IPS-NIHi7 (cell line): ENCODE data around the gene C5orf22.
"Not testable (repeated sequence)": the region's sequence is repeated elsewhere in the genome, so short reads cannot be mapped to it uniquely, and the experiment has no call there.

Experiments
- DNase-seq: peaks from one replicate; pipeline ENCODE4 v3.0.0; 2012; ENCODE audit warnings: mixed read lengths; ENCODE audit errors: extremely low spot score

C5orf22 gene

DNA sequence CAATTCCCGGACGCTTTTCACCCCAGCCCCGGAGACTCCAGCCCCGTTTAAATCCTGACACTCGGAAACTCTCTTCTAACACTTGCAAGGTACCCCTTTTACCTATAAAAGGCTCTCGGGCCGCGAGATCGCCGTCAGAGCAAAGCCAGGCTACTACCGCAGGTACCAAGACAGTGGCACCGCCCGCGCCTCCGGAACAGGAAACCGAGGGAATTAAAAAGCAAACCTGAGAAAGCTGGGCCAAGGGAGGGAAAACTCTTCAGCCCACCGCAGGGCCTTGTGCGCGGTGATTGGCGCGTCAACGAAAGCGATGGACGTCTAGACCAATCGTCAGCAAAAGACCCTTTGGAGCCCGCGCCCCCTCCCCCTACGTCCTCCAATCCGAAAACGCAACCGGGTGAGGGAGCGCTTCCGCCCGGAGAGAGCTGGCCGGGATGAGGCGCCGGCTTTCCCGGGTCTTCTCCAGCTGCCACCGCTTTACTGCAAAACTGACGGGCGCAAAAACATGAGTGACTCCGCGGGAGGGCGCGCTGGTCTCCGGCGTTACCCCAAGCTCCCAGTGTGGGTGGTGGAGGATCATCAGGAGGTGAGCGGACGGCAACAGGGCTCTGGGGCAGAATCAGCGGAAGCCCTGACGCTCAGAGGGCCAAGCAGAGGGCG is at the start of gene C5orf22, which contains the start of gene DROSHA:
Gene C5orf22, plus strand, starts transcription at position 414 of the 660 bp plus-strand sequence. Its CDS starts 92 bp downstream, at position 506.
Gene DROSHA, minus strand, starts transcription at position 206 of the 660 bp plus-strand sequence. CDS start 3,034 bp downstream, outside the sequence.
- peak; percentile 99 for DNase-seq

DNA sequence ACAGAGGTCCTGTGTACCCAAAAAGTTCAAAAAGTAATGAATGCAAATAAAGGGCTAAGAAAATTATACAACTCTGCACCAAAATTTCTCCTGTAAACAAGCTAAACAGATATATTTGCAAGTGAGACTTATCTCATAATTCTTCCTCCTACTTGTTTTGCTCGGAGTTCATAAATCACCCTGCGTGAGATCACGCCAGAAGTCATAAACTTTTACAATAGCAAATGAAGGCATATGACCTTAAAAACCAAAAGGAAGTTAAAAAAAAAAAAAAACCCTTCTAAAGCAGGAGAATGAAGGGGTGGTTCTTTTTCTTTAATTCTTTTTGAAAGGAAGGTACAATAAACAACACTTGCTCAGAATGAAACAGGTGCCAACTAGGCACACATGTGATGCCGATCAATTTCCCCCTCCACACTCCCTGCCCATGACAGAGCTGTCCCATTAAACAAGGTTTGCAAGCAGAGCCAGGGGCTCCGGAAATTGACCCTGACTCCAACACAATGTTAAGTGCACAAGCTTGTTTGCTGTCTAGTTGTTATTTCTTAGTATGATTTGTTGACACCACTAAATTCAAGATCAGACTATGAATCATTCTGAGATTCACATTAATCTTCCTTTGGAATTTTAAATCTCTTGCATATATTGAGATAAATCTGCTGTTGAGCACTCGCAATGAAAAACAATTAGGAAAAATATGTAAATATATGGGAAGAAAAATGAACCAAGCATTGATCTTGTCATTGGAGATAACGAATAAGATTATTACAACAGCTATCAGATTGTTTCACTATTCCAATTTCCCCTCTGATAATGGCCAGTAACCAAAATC is 46.5 kb upstream of the C5orf22 start:
- no peak for DNase-seq

DNA sequence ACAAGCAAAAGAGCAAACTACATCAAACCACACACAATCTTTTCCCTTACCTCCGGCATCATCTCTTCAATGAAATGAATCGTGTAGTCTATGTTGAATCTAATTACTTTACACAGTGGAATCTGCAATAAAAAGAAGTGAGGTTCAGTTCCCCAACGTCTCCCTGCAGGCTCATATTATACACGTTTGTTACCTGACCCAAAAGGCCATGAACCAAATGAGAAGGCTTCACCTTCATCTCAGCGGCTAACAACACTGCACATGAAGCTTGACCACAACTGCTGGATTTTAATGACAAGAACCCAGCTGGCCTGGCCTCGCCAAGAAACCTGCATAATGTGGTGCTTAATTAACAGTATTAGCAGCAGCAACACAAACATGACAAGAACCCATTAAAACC is 45.7 kb upstream of the C5orf22 start:
- DNase-seq: no peak

DNA sequence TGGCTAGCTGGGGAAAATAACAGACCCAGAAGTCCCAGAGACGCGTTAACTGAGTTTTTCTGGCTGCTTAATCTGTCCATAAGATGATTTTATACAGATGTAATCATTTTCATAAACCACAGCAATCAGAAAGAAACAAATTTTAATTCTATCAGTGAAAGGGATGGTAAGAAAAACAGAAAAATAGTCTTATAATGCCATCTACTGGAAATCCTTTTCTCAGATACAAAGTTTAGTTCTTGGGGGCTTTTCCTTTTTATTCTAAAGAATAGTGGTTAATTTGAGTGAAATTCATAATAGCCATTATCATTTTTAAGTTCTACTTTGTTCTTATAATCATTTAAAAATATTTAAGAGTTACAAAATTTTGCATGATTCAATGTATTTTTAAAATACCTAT is 44.6 kb upstream of the C5orf22 start:
- DNase-seq: no peak

DNA sequence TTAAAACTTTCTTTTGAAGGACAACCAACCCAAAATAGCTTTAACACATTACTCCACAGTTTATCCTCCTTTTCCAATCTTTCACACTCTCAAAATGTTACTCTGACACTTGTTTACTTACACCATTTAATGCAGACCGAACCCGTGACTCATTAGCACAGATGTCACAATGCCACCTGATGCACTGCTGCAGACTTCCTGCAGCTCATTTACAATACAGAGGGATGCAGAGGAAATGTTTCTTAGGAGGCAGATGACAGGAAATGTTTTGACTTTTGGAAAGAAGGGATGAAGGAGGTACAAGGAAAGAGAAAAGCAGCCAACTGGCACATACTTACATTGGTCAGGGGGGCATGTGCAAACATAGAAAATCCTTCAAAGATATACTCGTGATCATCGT is 39.2 kb upstream of the C5orf22 start:
- peak; percentile 35 for DNase-seq

DNA sequence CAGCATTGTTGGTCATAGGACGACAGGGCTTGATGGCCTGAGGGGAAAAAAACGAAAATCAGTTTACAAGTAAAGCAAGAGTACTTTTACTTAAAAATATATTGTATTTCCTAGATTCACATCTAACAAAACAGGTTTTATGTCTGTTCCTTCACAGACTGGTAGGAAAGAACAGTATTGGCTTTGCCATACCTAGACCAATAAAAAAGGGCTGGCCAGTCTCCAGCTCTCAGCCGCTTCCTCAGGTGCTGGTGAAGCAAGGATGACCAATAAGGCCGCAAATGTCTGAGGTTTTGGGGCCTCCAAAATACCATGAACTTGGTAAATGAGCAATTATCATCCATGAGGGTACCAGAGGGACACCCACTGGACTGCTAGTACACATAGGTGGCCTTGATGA is 36.8 kb upstream of the C5orf22 start:
- no peak for DNase-seq

DNA sequence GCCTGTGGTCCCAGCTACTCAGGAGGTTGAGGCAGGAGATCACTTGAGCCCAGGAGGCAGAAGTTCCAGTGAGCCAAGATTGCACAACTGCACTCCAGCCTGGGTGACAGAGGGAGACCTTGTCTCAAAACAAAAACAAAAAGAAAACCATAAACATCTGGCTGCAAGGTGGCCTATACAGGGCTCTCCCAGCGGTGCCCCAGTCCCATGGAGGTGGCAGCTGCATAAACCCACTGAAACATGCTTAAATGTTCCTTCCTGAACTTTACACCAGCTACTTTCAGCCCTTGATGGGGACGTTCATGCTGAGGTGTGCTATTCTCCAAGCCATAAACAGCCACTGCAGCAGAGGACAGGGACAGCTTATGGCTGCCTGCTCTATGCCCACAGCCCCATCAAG is 35.8 kb upstream of the C5orf22 start:
- no peak for DNase-seq

DNA sequence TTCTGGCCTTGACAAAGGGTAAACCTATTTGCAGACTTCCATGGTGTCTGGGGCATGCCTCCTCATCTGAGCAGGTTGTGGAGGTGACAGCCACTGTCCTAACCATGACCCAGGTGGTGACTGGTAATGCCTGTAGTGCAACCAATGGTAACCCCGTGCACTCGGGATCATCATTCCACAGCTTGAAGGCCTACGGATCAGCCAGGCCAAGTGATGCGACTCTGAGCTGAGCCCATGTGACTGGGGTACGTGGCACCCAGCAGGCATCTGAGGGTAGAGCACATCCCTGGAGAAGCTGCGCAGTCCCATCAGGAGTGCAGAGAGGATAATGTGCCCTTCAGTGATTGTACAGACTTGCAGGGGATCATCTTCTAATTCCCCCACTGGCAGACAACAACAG is 35.2 kb upstream of the C5orf22 start:
- no peak for DNase-seq

DNA sequence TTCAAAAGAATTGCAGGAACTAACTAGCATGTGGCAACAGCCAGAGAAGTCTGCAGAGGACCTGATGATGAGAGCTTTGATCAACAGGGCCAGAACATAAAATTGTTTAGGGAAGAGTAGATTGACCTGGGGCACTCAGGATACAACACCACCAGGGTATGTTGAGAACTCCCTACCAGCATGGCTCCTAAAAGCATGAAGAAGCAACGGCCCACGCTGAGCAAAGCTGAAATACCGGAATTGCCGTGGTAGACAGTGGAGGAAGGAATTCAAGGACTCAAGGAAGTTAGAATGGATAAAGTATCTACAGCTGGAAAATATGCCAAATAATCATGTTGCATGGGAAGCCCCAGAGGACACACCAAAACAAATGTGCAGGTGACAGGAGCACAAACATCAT is 31.8 kb upstream of the C5orf22 start:
- DNase-seq: no peak

DNA sequence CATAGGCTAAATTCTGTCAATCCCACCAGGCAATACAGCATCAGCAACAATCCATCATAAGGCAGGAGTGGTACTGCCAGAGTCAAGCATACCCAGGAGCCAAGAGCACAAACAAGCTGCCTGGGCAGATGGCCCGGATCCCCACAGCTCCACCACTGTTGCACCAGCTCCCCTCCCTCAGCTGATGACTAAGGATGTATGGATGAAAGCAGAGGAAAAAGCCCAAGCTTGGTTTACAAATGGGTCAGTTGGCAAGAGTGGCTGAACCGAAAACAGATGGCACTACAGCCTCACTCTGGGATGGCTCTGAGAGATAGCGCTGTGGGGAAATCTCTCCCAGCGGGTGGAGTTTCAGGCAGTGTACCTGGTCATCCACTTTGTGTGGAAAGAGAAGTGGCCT is 29.6 kb upstream of the C5orf22 start:
- no peak for DNase-seq

DNA sequence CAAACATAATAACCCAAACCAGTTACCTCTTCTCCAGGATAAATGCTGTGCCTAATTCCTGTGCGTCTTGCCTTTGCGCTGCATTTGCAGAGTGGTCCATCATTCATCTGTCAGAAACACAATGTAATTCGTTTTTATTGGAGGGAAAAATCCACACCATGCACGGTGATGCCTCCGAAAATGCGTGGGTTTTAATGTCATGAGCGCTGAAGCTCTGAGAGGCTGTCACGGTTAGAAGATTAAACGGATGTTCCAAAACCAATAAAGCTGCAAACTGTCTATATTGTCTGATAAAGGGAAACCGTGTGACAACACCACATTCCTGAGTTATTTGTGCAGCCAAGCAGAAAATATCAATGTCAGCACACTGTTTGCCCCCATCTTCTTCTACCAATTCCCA is 27.6 kb upstream of the C5orf22 start:
- no peak for DNase-seq

DNA sequence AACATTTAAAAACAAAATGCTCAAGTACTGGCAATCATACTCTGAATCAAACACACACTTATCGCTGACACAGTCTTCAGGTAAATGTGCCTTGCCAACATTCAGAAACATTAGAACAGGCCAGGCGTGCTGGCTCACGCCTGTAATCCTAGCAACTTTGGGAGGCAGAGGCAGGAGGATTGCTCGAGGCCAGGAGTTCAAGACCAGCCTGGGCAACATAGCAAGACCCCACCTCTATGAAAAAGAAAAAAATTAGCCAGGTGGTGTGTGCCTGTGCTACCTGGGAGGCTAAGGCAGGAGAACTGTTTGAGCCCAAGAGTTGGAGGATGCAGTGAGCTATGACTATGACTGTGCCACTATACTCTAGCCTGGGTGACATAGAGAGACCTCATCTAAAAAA is 20.8 kb upstream of the C5orf22 start:
- DNase-seq: no peak

DNA sequence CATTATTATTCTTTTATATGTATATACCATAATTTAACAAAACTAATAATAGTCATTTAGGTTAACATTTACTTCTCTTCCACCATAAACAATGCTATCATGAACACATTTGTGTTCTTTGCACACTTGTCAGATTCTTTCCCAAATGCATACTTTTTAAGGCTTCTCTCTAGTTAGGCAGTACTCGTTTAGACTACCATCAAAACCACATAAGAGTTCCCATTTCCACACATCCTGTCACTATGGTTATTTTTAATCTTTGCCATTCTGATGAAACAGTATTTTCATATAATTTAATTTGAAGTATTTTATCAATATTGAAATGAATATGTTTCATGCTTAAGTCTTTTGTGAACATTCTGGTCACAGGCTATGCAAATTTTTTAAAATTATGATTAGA is 15.3 kb upstream of the C5orf22 start:
- no peak for DNase-seq

DNA sequence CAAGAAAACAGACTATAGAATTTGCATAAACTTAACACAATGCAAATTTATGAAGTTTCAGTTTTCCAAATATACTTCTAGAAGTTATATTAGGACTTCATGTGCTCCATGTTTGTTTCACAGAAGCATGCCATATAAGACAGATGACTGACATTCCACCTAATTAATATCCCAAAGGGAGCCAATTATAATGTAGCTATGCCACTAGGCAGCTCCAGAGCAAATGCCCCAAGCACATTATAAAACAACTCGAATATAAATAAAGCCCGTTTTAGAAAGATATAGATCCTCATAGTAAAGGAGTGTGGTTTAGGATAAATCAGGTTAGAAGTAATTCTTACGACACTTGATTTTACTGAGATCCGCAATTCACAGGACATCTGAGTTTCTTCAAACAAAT is 9.1 kb upstream of the C5orf22 start:
- DNase-seq: no peak

DNA sequence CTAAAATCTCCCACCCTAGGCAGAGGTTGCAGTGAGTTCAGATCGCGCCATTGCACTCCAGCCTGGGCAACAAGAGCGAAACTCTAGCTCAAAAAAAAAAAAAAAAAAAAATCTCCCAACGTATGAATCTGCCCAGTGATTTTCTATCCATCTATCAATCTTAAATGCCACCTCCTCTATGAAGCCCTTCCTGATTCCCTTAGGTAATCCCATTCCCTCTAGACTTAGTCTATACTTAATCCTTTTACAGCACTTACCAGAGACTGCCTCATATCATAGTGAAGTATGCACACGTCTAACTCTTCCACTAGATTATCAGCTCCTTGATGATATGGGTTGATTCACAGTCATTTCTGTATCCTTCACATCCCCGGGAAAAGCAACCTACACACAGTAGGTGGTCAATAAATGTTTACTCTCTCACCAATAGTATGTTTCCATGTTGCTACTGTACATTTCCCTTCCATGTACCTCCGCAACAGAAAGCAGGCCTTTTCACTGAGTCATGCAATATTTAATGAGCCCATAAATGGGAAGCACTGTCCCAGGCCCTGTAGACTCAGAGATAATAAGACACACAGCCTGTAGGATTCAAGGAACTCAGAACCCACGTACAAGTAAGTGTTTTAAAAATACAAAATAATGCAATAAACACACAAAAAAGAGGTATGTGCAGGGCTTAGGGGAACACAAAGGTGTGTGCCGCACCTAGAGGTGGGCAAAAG is 1.4 kb upstream of the C5orf22 start:
- DNase-seq: no peak

DNA sequence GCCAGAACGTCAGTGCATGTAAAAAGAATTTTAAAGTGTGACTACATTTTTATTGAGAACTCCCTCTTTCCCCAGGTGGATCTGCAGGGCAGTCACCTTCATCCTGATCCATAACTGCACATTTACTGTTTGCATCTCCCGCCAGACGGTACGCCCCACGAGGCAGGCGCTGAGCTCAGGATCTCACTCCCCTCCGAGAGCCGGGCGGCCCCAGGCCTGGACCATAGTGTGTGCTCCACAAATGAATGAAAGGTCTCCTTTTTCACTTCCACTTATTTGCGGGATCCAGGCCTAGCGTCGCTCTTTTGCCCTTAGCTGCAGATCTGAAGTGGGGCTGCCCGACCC is 586 bp upstream of the C5orf22 start:
- peak; percentile 15 for DNase-seq

DNA sequence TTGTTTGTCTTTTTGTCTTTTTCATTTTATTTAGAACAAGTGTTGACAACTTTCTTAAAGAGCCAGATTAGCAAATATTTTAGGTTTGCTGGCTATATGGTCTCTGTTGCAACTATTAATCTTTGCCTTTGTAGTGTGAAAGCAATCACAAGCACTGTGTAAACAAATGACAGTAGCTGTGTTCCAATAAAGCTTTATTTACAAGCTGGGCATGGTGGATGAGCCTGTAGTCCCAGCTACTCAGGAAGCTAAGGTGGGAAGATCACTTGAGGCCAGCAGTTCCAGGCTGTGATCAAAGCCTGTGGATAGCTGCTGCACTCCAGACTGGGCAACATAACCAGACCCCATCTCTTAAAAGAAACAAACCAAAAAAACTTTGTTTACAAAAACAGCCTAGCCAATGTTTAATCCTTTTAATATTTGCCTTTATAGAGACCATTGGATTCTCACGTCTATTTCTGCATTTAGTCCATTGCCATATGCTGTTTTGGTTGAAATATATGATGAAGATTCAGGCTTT is 2.5 kb downstream of the C5orf22 start:
- no peak for DNase-seq

DNA sequence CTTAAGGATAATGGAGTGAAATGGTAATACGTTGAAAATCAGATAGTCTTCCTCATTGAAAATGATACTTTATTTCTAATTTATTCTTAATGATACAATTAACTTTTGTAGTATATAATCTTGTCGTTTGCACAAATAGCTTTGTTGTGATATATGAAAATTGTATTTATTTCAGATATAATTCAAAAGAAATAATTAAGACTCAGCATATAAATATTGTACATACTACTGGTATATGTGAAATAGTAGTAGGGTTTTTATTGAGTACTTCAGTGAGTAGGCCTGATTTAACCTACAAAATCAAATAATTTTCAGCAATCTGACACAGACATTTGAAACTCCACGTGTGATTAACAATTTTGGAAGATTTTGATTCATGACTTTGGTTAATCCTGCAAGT is 4.8 kb downstream of the C5orf22 start:
- DNase-seq: no peak

DNA sequence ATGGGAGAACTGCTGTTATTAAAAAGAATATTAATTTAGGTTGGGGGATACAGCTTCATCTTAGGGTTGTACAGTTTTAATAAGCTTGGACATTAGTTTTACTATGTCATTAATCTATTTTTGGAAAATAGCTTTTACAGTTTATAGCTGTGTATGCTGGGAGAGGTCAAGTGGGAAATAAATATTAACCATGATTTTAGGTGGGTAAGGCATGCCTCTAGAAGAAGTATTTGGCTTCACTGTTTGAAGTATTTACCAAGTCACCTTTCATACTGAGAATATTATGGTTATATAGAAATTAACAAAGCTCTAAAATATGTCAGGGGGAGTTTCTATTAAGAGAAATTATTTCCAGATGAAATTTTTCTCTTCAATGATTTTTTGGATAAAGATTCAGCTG is 5.2 kb downstream of the C5orf22 start:
- DNase-seq: no peak

DNA sequence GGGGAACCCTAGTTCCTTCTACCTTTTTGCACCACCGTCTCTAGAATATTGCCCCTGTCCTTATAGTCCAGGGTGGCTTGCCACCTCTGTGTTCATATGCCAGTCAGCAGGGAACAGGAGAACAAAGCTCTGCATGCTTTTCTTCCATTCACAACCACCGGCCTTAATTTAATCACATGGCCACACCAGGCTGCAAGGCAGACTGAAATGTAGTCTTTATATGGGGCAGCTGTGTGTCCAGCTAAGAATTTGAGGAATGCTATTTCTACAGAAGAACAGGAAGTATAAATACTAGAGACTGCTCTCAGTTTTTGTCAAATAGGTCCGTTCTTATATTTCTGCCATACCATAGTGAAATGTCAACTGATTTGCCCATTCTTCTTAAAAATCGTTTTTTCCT is 5.8 kb downstream of the C5orf22 start:
- no peak for DNase-seq

DNA sequence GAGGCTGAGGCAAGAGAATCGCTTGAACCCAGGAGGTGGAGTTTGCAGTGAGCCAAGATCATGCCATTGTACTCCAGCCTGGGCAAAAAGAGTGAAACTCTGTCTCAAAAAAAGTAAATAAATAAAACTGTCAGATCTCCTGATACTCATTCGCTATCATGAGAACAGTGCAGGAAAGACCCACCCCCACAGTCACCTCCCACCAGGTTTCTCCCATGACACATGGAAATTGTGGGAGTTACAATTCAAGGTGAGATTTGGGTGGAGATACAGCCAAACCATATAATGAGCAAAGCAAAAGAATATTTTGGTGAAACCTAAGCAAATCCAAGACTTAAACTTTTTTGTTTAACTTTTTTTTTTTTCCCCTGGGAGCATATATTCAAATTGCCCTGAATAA is 17.0 kb downstream of the C5orf22 start:
- DNase-seq: not testable (repeated sequence)

DNA sequence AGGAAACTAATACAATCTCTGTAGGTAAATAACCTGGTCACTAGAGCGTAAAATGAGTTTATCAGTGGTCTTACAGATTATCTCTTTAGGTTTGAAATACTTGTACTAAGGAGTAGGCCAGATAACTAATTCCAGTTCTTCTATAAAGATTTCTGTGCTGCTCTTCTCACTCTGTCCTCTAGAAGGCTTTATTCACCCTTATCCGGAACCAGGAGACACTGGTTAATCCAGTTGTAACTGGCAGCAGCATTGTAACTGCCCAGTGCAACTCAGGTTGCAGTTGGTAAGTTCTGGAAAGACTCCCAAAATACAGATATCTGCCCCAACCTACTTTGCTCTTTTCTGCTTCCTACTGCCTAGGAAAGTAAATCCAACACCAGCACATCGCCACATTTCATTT is 19.8 kb downstream of the C5orf22 start:
- peak; percentile 15 for DNase-seq
